Caco-2 (cell line): Measurements from ENCODE around the gene FOXO3. TPM values are rescaled to one million over a fixed set of nuclear protein-coding genes. Genes with fewer than 3 reads are reported as not detected.

Source experiments
- BruUV-seq: library from RNA; stranded (reverse); fragments of 400-500 nt; replicated peaks from 2 replicates; lab custom pipeline; 2021; lab: Mats Ljungman, UMichigan
- CTCF ChIA-PET: fragments of 300-600 bp; sonication (Branson Sonifier 250); formaldehyde crosslinking; loops from one replicate; lab custom pipeline; 2022; ENCODE audit warnings: antibody characterized with exemption; lab: Charles Lee
- POLR2A ChIA-PET: fragments of 300-600 bp; sonication (Branson Sonifier 250); formaldehyde crosslinking; loops from one replicate; lab custom pipeline; 2022; ENCODE audit warnings: antibody characterized with exemption; lab: Charles Lee
- DNase-seq, 2 experiments: peaks; one replicate each; pipeline versions ENCODE4 v3.0.0 to v3.0.0-alpha.2; 2020 to 2022
- H3K27me3 ChIP-seq: replicated peaks from 2 replicates; pipeline ENCODE4 v1.6.0; 2011; ENCODE audit warnings: low read length; ENCODE audit not compliant: control insufficient read depth, insufficient read depth
- H3K36me3 ChIP-seq: 2 replicates; pipeline ENCODE4 v1.5.1; 2011; ENCODE audit warnings: low read length; ENCODE audit not compliant: control insufficient read depth, insufficient read depth
- H3K4me1 ChIP-seq: fragments of 250-450 bp; sonication (Bioruptor Pico); 2 replicates; pipeline ENCODE4 v1.5.1; 2020; ENCODE audit warnings: mild to moderate bottlenecking
- H3K4me3 ChIP-seq: 2 replicates; pipeline ENCODE4 v1.5.1; 2011; ENCODE audit warnings: low read depth, mild to moderate bottlenecking, control low read depth, low read length
- H3K9me3 ChIP-seq: fragments of 250-450 bp; sonication (Bioruptor Pico); 2 replicates; pipeline ENCODE4 v1.5.1; 2020; ENCODE audit warnings: mild to moderate bottlenecking, moderate library complexity
- H3K27ac Mint-ChIP-seq: one replicate; pipeline ENCODE4 v1.8.0; 2022; ENCODE audit warnings: mixed read lengths; ENCODE audit not compliant: unreplicated experiment
- H3K27me3 Mint-ChIP-seq: one replicate; pipeline ENCODE4 v1.8.0; 2022; ENCODE audit warnings: mixed read lengths; ENCODE audit not compliant: insufficient read depth, unreplicated experiment
- H3K36me3 Mint-ChIP-seq: one replicate; pipeline ENCODE4 v1.8.0; 2022; ENCODE audit warnings: mild to moderate bottlenecking, mixed read lengths; ENCODE audit not compliant: insufficient read depth, unreplicated experiment
- H3K4me1 Mint-ChIP-seq: one replicate; pipeline ENCODE4 v1.8.0; 2022; ENCODE audit warnings: low read depth, mixed read lengths; ENCODE audit not compliant: unreplicated experiment
- H3K4me3 Mint-ChIP-seq: one replicate; pipeline ENCODE4 v1.8.0; 2022; ENCODE audit warnings: mild to moderate bottlenecking, moderate library complexity, mixed read lengths; ENCODE audit not compliant: unreplicated experiment
- H3K9me3 Mint-ChIP-seq: one replicate; pipeline ENCODE4 v1.8.0; 2022; ENCODE audit warnings: mixed read lengths; ENCODE audit not compliant: unreplicated experiment
- CTCF ChIP-seq, 2 experiments: fragments of 200-600 bp in 1 of 2; IDR thresholded peaks; 1 replicate in 1 of 2; 2 replicates in 1 of 2; pipeline versions ENCODE4 v1.5.1 to v1.8.0; 2011 to 2022; ENCODE audit warnings: antibody characterized with exemption in 1 of 2, control low read depth in 1 of 2, inconsistent platforms in 1 of 2, low read depth in 1 of 2, low read length in 1 of 2, mild to moderate bottlenecking in 1 of 2, moderate library complexity in 1 of 2; ENCODE audit not compliant: insufficient read depth in 1 of 2, severe bottlenecking in 1 of 2, unreplicated experiment in 1 of 2
- intact Hi-C: fragments of 100-400 bp; cut with micrococcal nuclease; formaldehyde crosslinking; loops from one replicate; pipeline ENCODE4 v1.10.0; 2022; ENCODE audit not compliant: unreplicated experiment
- total RNA-seq: library from RNA; stranded (reverse); gene quantifications from 2 replicates; pipeline ENCODE4 v1.2.3, GENCODE V29; 2022

FOXO3 gene
- total RNA-seq, 1 experiment from 2014 or later = 34.3 TPM

- H3K4me1 Mint-ChIP-seq = peaks cover 11% of the 10 kb centered on the region
- H3K9me3 Mint-ChIP-seq = no peaks in the 10 kb centered on the region
- Histone ChIP-seq H3K4me3 (no peak overlapping the region), H3K36me3 (no peaks in the 10 kb centered on the region), H3K4me1 (0 out of 2 replicates have a peak, but pooled peaks cover 3% of the 10 kb centered on the region), H3K27me3 (no peaks in the 10 kb centered on the region), H3K9me3 (no peaks in the 10 kb centered on the region)
- intact Hi-C loops = no loop called here
- ChIA-PET CTCF (no interaction called here), POLR2A (no interaction called here)
- peaks cover 29% of the 10 kb centered on the region for H3K36me3 Mint-ChIP-seq
- no peak overlapping the region for H3K4me3 Mint-ChIP-seq
- no peaks in the 10 kb centered on the region for H3K27me3 Mint-ChIP-seq
- no peak for TF ChIP-seq CTCF (IDR thresholded peaks at IDR 0.05; ENCODE audit: insufficient read depth in 1 of 2, low read depth in 1 of 2, low read length in 1 of 2, severe bottlenecking in 1 of 2, unreplicated experiment in 1 of 2)
- DNase-seq = no peak
- no peak overlapping the region for H3K27ac Mint-ChIP-seq
- BruUV-seq = no TSS peak
Observed at GRCh38 chr6:108660251-108660650, 99.5 kb downstream of the FOXO3 start.

GRCh38 chr6:108661430-108661829 is 100.7 kb downstream of the FOXO3 start:
- ChIA-PET POLR2A (no interaction called here), CTCF (no interaction called here)
- BruUV-seq = no TSS peak
- DNase-seq = no peak
- H3K36me3 ChIP-seq = no peaks in the 10 kb centered on the region
- no peak for TF ChIP-seq CTCF (IDR thresholded peaks at IDR 0.05; ENCODE audit: insufficient read depth in 1 of 2, low read depth in 1 of 2, low read length in 1 of 2, severe bottlenecking in 1 of 2, unreplicated experiment in 1 of 2)
- Mint-ChIP-seq H3K27ac (no peak overlapping the region), H3K4me1 (peaks cover 7% of the 10 kb centered on the region), H3K4me3 (no peak overlapping the region), H3K27me3 (no peaks in the 10 kb centered on the region), H3K9me3 (no peaks in the 10 kb centered on the region), H3K36me3 (peaks cover 29% of the 10 kb centered on the region)
- no peak overlapping the region for H3K4me3 ChIP-seq
- H3K4me1 ChIP-seq = 0 out of 2 replicates have a peak, but pooled peaks cover 3% of the 10 kb centered on the region
- no peaks in the 10 kb centered on the region for H3K27me3 ChIP-seq
- no peaks in the 10 kb centered on the region for H3K9me3 ChIP-seq
- intact Hi-C loops = no loop called here

- no peaks in the 10 kb centered on the region for H3K27me3 Mint-ChIP-seq
- Histone ChIP-seq H3K4me3 (no peak overlapping the region), H3K27me3 (no peaks in the 10 kb centered on the region), H3K9me3 (no peaks in the 10 kb centered on the region), H3K36me3 (no peaks in the 10 kb centered on the region), H3K4me1 (0 out of 2 replicates have a peak, but pooled peaks cover 3% of the 10 kb centered on the region)
- TF ChIP-seq CTCF (IDR thresholded peaks at IDR 0.05; ENCODE audit: insufficient read depth in 1 of 2, low read depth in 1 of 2, low read length in 1 of 2, severe bottlenecking in 1 of 2, unreplicated experiment in 1 of 2) = no peak
- no TSS peak for BruUV-seq
- no peak overlapping the region for H3K4me3 Mint-ChIP-seq
- peaks cover 27% of the 10 kb centered on the region for H3K36me3 Mint-ChIP-seq
- no peak for DNase-seq
- ChIA-PET POLR2A (no interaction called here), CTCF (no interaction called here)
- no peak overlapping the region for H3K27ac Mint-ChIP-seq
- intact Hi-C loops = no loop called here
- H3K9me3 Mint-ChIP-seq = no peaks in the 10 kb centered on the region
- H3K4me1 Mint-ChIP-seq = peaks cover 7% of the 10 kb centered on the region
Observed at GRCh38 chr6:108661982-108662381, 101.3 kb downstream of the FOXO3 start.
